Sigmoid colon (tissue), 7 donors: Measurements from ENCODE around the gene IDI1. TPM values are rescaled to one million over a fixed set of nuclear protein-coding genes. Genes with fewer than 3 reads are reported as not detected.
"Not testable (repeated sequence)": the region's sequence is repeated elsewhere in the genome, so short reads cannot be mapped to it uniquely, and the experiment has no call there.

Source experiments
- DNase-seq: peaks from one replicate; pipeline ENCODE4 v3.0.0-alpha.2; 2019
- H3K27ac ChIP-seq, 4 donors: fragments of 200-600 bp; sonication (generic); one replicate each; pipeline ENCODE4 v1.5.1; 2016 to 2019; ENCODE audit warnings: mild to moderate bottlenecking in 1 of 4
- H3K27me3 ChIP-seq, 3 donors: fragments of 200-600 bp; sonication (generic); one replicate each; pipeline ENCODE4 v1.5.1; 2019; ENCODE audit warnings: mild to moderate bottlenecking in 1 of 3
- H3K36me3 ChIP-seq, 4 donors: fragments of 200-600 bp; sonication (generic); one replicate each; pipeline ENCODE4 v1.5.1; 2016 to 2019
- H3K4me1 ChIP-seq, 4 donors: fragments of 200-600 bp; sonication (generic); one replicate each; pipeline ENCODE4 v1.5.1; 2017 to 2019
- H3K4me3 ChIP-seq, 4 donors: fragments of 200-600 bp; sonication (generic); one replicate each; pipeline ENCODE4 v1.5.1; 2017 to 2019; ENCODE audit warnings: mild to moderate bottlenecking in 2 of 4, moderate library complexity in 1 of 4
- H3K9me3 ChIP-seq, 4 donors: fragments of 200-600 bp in 3 of 4; sonication (generic) in 3 of 4; one replicate each; pipeline versions ENCODE4 v1.5.1 to v1.6.1; 2013 to 2019
- EP300 ChIP-seq, 4 donors: sonication (generic); formaldehyde crosslinking; IDR thresholded peaks; one replicate each; pipeline ENCODE4 v1.6.1; 2017; ENCODE audit warnings: antibody characterized with exemption in 4 of 4
- POLR2A ChIP-seq, 2 donors: fragments of 450-650 bp; IDR thresholded peaks; one replicate each; pipeline ENCODE4 v1.6.1; 2016; ENCODE audit warnings: antibody characterized with exemption in 2 of 2, mild to moderate bottlenecking in 2 of 2, moderate library complexity in 2 of 2
- POLR2AphosphoS5 ChIP-seq, 4 donors: sonication (generic); formaldehyde crosslinking; IDR thresholded peaks; one replicate each; pipeline ENCODE4 v1.6.1; 2017; ENCODE audit warnings: antibody characterized with exemption in 4 of 4
- WGBS, 2 donors: extraction: QIAGEN DNeasy Blood & Tissue Kit; methylation state at CpG; one replicate each; pipeline ENCODE4 v1.1.7; 2013; 5-methylcytosine and 5-hydroxymethylcytosine counted together
- intact Hi-C: fragments of 100-400 bp; cut with DNase I; formaldehyde crosslinking; loops from one replicate; pipeline ENCODE4 v1.15.1; 2023
- polyA plus RNA-seq, 3 donors: library from polyadenylated mRNA; stranded (reverse); fragments of 200-250 nt; gene quantifications; one replicate each; pipeline ENCODE4 v1.2.3, GENCODE V29; 2013
- total RNA-seq, 4 donors: library from RNA; depleted of rRNA; stranded (reverse); fragments of >200 nt; gene quantifications; one replicate each; pipeline ENCODE4 v1.1.0, GENCODE V29; 2016
- TF ChIP-seq, protein P1 (sequence below), 4 experiments: fragments of 450-650 bp in 3 of 4; fragments of 200-600 bp in 1 of 4; IDR thresholded peaks; one replicate each; pipeline ENCODE4 v1.5.1; 2016 to 2019; ENCODE audit warnings: antibody characterized with exemption in 4 of 4, mild to moderate bottlenecking in 3 of 4, moderate library complexity in 2 of 4
- donor health status: healthy with polysubstance abuse.
- donor health status: Bipolar disorder and iron deficiency.
- donor health status: healthy.

IDI1 gene
- total and polyA plus RNA-seq, 7 donors = 22.4 to 223 (median 35.8) TPM

DNA sequence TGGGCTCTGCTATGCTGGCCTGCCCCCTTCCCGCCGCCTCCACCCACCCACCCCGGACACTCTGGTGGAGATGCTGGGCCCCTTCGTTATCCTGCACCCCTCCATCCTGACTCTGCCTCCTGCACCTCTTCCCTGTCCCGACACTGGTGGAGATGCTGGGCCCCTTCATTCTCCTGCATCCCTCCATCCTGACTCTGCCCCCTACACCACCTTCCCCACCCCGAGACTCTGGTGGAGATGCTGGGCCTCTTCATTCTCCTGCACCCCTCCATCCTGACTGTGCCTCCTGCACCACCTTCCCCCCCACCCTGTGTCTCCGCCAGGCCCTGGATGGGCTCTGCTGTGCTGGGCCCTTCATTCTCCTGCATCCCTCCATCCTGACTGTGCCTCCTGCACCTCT is 38.2 kb downstream of the IDI1 start:
- 93 to 96% methylated on average over 7 of the region's 7 CpGs for WGBS, 2 donors
- no peaks in the 10 kb centered on the region for H3K4me1 ChIP-seq
- intact Hi-C loops = no loop called here
- no peak for DNase-seq
- H3K27me3 ChIP-seq = no peaks in the 10 kb centered on the region
- no peak overlapping the region for H3K27ac ChIP-seq
- peaks cover 33 to 97% (median 78%) of the 10 kb centered on the region in 4 donors for H3K36me3 ChIP-seq
- H3K9me3 ChIP-seq = no peaks in the 10 kb centered on the region
- no peak overlapping the region for H3K4me3 ChIP-seq
- TF ChIP-seq, protein P1, sequence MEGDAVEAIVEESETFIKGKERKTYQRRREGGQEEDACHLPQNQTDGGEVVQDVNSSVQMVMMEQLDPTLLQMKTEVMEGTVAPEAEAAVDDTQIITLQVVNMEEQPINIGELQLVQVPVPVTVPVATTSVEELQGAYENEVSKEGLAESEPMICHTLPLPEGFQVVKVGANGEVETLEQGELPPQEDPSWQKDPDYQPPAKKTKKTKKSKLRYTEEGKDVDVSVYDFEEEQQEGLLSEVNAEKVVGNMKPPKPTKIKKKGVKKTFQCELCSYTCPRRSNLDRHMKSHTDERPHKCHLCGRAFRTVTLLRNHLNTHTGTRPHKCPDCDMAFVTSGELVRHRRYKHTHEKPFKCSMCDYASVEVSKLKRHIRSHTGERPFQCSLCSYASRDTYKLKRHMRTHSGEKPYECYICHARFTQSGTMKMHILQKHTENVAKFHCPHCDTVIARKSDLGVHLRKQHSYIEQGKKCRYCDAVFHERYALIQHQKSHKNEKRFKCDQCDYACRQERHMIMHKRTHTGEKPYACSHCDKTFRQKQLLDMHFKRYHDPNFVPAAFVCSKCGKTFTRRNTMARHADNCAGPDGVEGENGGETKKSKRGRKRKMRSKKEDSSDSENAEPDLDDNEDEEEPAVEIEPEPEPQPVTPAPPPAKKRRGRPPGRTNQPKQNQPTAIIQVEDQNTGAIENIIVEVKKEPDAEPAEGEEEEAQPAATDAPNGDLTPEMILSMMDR (IDR thresholded peaks at IDR 0.05) = no peak
- TF ChIP-seq POLR2AphosphoS5 (IDR thresholded peaks at IDR 0.05) (no peak), EP300 (IDR thresholded peaks at IDR 0.05) (no peak), POLR2A (IDR thresholded peaks at IDR 0.05) (no peak)

DNA sequence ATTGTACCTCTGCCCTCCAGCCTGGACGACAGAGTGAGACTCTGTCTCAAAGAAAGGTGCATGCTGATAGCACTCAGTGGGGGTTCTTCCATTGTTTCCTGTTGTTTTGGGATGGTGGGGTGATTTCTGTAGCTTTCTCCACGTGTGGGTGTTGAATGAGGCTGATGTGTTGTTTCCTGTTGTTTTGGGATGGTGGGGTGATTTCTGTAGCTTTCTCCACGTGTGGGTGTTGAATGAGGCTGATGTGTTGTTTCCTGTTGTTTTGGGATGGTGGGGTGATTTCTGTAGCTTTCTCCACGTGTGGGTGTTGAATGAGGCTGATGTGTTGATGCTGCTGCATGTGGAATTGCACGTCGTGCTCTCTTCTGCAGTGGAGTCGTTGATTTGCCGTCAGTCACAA is 39.0 kb downstream of the IDI1 start:
- intact Hi-C loops, H3K27me3 ChIP-seq, H3K27ac ChIP-seq, H3K4me3 ChIP-seq, DNase-seq, H3K4me1 ChIP-seq, H3K9me3 ChIP-seq: not testable (repeated sequence)
- 75 to 78% methylated on average over 8 of the region's 8 CpGs for WGBS, 2 donors
- peaks cover 32 to 100% (median 76%) of the 10 kb centered on the region in 4 donors for H3K36me3 ChIP-seq

DNA sequence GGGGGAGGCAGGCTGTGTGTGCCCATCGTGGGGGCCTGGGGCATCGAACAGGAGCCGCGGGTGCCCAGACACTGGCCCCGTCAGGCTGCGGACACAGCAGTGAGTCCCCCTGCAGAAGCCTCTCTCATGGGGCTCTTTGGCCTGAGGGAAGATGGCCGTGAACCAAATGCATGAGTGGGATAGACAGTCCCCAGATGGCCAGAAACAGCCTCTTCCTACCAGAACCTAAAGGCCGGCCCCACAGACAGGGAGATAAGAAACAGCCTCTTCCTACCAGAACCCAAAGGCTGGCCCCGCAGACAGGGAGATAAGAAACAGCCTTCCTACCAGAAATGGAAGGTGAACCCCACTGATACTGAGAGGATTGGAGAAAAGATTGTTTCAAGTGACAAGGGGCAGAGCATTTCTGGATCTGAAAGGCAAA is 39.8 kb downstream of the IDI1 start:
- intact Hi-C loops = no loop called here
- no peaks in the 10 kb centered on the region for H3K27me3 ChIP-seq
- TF ChIP-seq POLR2A (IDR thresholded peaks at IDR 0.05) (no peak), EP300 (IDR thresholded peaks at IDR 0.05) (no peak), POLR2AphosphoS5 (IDR thresholded peaks at IDR 0.05) (no peak)
- TF ChIP-seq, protein P1 (IDR thresholded peaks at IDR 0.05) = no peak
- H3K36me3 ChIP-seq = peaks cover 40 to 100% (median 76%) of the 10 kb centered on the region in 4 donors
- no peak overlapping the region for H3K27ac ChIP-seq
- no peak for DNase-seq
- no peaks in the 10 kb centered on the region for H3K9me3 ChIP-seq
- no peaks in the 10 kb centered on the region for H3K4me1 ChIP-seq
- H3K4me3 ChIP-seq = no peak overlapping the region
- 94 to 96% methylated on average over 9 of the region's 9 CpGs for WGBS, 2 donors

DNA sequence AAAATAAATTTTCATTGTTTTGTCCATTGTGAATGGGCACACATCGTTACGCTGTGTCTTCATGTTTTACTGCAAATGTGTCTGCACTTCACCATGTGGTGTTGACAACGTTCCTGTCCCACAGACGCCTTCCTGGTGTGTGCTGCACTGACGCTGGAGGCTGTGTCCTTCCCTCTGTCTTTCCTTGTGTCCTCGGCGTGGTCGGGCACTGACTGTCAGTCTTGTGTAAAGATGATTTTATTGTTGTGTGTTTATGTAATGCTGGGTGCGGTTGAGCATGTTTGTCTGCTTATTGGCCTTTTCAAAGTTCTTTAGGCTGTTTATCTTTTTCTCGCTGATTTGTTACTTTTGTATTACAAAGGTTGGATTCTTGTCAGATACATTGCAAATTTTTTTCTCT is 41.3 kb downstream of the IDI1 start:
- Histone ChIP-seq H3K9me3 (no peaks in the 10 kb centered on the region), H3K36me3 (peaks cover 53 to 100% (median 83%) of the 10 kb centered on the region in 4 donors), H3K27ac (no peak overlapping the region), H3K4me1 (no peaks in the 10 kb centered on the region), H3K27me3 (no peaks in the 10 kb centered on the region), H3K4me3 (no peak overlapping the region)
- WGBS, 2 donors = 48 to 77% methylated on average over 10 of the region's 10 CpGs
- intact Hi-C loops = no loop called here
- TF ChIP-seq, protein P1 (IDR thresholded peaks at IDR 0.05) = no peak
- TF ChIP-seq POLR2AphosphoS5 (IDR thresholded peaks at IDR 0.05) (no peak), EP300 (IDR thresholded peaks at IDR 0.05) (no peak), POLR2A (IDR thresholded peaks at IDR 0.05) (no peak)
- DNase-seq = no peak

DNA sequence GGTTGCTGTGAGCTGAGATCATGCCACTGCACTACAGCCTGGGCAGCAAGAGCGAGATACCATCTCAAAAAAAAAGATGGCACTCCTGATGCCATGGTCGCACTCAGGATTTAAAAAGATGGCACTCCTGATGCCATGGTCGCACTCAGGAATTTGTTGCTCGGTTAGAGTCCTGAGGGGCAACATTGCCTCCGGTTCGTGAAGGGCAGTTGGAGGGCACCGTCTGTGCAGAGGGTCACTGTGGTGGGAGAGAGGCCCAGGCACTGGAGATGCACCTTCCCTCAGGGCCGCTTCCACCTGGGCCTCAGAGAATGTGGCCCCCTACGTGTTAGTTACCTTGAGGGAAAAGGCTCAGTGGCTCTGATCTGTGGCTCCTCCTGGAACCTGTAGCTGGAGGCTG is 42.3 kb downstream of the IDI1 start:
- Histone ChIP-seq H3K4me1 (no peaks in the 10 kb centered on the region), H3K4me3 (no peak overlapping the region), H3K27me3 (no peaks in the 10 kb centered on the region), H3K9me3 (no peaks in the 10 kb centered on the region), H3K27ac (no peak overlapping the region), H3K36me3 (peaks cover 44 to 100% (median 80%) of the 10 kb centered on the region in 4 donors)
- 97% methylated on average over 9 of the region's 9 CpGs for WGBS, 2 donors
- intact Hi-C loops = no loop called here
- DNase-seq = no peak
- TF ChIP-seq, protein P1 (IDR thresholded peaks at IDR 0.05) = no peak
- TF ChIP-seq POLR2A (IDR thresholded peaks at IDR 0.05) = no peak
